ENCODE results near the gene TACC2. TPM values are rescaled to one million over a fixed set of nuclear protein-coding genes. Genes with fewer than 3 reads are reported as not detected.
"Not testable (repeated sequence)": the region's sequence is repeated elsewhere in the genome, so short reads cannot be mapped to it uniquely, and the experiment has no call there.

TACC2 gene
- total RNA-seq, 1 donor from 2014 or later = 349 TPM

- no peak for DNase-seq
Measured at GRCh38 chr10:122019414-122019975, 30.5 kb downstream of the TACC2 start.

DNA sequence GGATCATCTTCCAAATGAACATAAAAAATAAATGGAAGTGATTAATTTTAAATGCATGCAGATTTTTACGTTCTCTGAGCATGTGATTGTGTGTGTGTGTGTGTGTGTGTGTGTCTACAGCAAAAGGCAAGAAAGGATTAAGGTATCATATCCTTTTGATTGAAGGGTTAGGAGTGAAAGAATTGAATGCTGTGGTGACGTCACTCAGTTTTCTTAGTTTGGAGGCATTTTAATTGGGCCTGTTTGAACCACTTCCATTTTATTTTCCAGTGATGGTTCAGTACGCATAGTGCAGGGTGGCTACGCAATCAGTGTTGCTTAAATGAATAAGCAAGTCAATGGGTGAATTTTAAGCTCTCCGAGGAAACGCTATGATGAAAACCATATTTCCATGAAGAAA, 31.3 kb downstream of the TACC2 start:
- intact Hi-C loops (cut with DNase I) = no loop called here
- ATAC-seq (ENCODE audit: poor library complexity) (no peak), DNase-seq (no peak)

More at GRCh38 chr10:122019414-122019975, 30.5 kb downstream of the TACC2 start:
- ATAC-seq (ENCODE audit: poor library complexity) = peak; percentile 40
- intact Hi-C loops (cut with DNase I) = no loop called here

- peak; percentile 36 for ATAC-seq (ENCODE audit: poor library complexity)
- intact Hi-C loops (cut with DNase I) = no loop called here
Measured at GRCh38 chr10:122021379-122021778, 32.4 kb downstream of the TACC2 start.

DNA sequence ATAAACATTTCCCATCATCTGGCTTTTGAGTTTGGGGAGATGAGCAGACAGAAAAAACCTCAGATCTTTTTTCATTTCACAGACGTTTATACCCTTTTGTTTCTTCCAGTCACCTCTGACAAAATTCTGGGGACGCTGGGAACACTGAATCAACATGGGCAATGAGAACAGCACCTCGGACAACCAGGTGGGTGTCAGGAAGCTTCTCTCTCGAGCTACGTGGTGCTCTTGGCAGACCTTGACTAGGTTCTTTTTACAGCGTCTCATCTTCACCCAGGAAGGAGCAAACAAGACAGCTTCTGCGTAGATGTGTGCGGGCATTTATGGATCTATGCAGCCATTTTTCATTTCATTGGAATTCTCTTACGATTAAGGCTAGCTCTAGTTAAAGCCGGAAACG, 32.9 kb downstream of the TACC2 start:
- intact Hi-C loops (cut with DNase I) = no loop called here
- no peak for ATAC-seq (ENCODE audit: poor library complexity)
- no peak for DNase-seq

More at GRCh38 chr10:122021379-122021778, 32.4 kb downstream of the TACC2 start:
- DNase-seq = no peak

- intact Hi-C loops (cut with DNase I) = no loop called here
- ATAC-seq (ENCODE audit: poor library complexity) (no peak), DNase-seq (no peak)
Measured at GRCh38 chr10:122022276-122022675, 33.3 kb downstream of the TACC2 start.

GRCh38 chr10:122023257-122023656, 34.3 kb downstream of the TACC2 start:
- DNase-seq; intact Hi-C loops (cut with DNase I); ATAC-seq (ENCODE audit: poor library complexity): not testable (repeated sequence)

DNA sequence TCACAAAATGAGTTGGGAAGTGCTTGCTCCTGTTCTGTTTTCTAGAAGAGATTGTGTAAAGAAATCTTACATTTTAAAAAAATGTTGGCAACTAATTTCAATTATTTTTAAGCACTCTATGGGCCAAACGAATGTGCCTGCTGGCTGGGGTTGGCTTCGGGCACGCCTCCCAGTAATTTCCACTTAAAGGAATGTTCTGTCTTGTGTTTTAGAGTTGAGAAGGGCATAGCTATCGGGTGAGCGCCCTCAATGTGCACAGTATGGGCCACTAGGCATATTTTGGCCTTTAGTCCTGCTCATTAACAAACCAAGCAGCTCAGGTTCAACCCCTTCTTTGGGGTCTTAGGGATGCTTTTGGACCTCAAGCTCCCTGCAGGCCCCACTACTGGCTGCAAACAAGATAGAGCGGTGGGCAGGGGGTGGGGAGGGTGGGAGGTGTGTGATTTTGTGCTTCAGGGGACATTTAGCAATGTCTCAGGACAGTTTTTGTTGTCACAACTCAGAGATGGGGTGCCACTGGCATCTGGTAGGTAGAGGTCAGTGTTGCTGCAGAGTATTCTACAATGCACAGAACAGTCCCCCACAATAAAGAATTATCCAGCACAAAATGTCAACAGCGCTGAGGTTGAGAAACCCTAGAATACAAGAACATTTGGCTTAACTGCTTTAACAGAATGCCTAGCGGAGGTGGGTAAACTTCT, 40.7 kb downstream of the TACC2 start:
- peak; percentile 77 for ATAC-seq (ENCODE audit: poor library complexity)
- peak; percentile 68 for DNase-seq
- intact Hi-C loops (cut with DNase I) = no loop called here

DNA sequence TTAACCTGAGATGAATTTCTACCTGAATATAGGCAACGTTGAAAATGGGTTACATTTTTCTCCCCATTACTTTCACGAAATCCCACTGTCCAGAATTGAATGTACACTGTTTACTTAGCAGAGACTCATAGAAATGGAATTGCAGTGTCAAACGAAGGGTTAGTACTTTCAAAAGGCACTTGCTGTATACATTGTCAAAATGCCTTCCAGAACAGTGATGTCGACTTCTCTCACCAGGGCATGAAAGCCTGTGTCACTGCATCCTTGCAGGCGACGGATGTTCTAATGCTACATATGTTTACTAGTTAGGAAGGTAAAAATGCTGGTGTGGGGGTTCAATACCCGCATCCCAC, 41.2 kb downstream of the TACC2 start:
- DNase-seq = no peak
- no peak for ATAC-seq (ENCODE audit: poor library complexity)
- intact Hi-C loops (cut with DNase I) = no loop called here

DNA sequence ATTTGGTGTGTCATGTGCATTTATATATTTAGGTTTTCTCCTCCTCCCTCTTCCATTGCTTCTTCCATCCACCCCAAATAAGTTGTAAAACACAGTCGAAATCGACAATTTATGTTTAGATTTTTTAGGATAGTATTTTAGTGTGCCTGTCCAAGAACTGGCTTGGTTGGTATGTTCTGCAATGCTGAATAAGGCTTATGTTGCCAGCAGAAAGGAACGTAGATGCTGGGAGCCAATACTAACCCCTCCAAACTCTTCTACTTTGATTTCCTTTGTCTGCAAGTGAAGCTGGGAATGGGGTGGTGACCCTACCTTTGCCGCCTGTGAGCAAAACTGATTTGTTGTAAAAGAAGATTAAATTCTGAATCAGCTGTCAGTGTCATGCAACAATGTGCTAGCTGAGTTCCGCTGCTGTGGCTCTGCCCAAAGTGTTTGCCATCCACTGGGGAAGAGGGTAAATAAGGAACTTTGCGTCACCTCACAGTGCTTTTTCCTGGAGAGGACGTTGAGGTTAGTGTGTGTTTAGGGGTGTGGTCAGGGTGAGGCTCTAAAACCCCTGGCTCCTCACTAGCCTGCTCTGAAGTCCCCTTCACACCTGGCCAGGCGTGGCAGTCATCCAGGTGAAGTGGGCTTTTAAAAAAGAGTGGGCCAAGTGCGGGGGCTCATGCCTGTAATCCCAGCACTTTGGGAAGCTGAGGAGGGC, 44.4 kb downstream of the TACC2 start:
- DNase-seq = no peak
- intact Hi-C loops (cut with DNase I) = no loop called here
- peak; percentile 75 for ATAC-seq (ENCODE audit: poor library complexity)

- intact Hi-C loops (cut with DNase I) = no loop called here
- no peak for ATAC-seq (ENCODE audit: poor library complexity)
- no peak for DNase-seq
Measured at GRCh38 chr10:122034149-122034756, 45.3 kb downstream of the TACC2 start.

DNA sequence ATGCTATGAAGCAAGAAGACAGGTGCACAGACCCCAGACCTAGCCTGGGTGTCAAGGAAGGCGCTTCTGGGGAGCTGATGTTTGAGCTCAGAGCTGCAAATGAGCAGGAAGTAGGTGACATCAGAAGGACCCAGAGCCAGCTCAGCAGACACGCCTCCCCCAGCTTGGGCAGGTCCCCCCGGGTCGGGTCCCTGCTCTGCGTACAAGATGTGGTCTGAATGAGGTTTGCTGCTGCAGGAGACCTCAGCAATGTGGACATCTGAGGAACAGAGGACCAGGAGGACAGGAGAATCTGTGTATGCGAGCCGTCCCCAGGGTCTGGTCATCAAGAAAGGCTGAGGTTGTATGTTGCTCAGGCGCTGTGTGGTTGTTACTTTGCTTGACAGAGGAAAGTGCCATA, 51.8 kb downstream of the TACC2 start:
- ATAC-seq (ENCODE audit: poor library complexity) = no peak
- intact Hi-C loops (cut with DNase I) = loop anchor here (5.0 kb wide), 1 partner anchor 43 kb away; no protein-coding TSS in a partner anchor
- DNase-seq = no peak

- intact Hi-C loops (cut with DNase I) = loop anchor here (5.0 kb wide), 1 partner anchor 46 kb away; no protein-coding TSS in a partner anchor
- ATAC-seq (ENCODE audit: poor library complexity) = no peak
- no peak for DNase-seq
Measured at GRCh38 chr10:122042836-122043235, 53.9 kb downstream of the TACC2 start.

GRCh38 chr10:122044045-122044661, 55.2 kb downstream of the TACC2 start:
- intact Hi-C loops (cut with DNase I) = loop anchor here (5.0 kb wide), 1 partner anchor 47 kb away; no protein-coding TSS in a partner anchor
- DNase-seq = no peak
- ATAC-seq (ENCODE audit: poor library complexity) = peak; percentile 74

GRCh38 chr10:122044713-122045112, 55.8 kb downstream of the TACC2 start:
- intact Hi-C loops (cut with DNase I) = loop anchor here (5.0 kb wide), 1 partner anchor 47 kb away; no protein-coding TSS in a partner anchor
- DNase-seq = no peak
- ATAC-seq (ENCODE audit: poor library complexity) = peak; percentile 62

DNA sequence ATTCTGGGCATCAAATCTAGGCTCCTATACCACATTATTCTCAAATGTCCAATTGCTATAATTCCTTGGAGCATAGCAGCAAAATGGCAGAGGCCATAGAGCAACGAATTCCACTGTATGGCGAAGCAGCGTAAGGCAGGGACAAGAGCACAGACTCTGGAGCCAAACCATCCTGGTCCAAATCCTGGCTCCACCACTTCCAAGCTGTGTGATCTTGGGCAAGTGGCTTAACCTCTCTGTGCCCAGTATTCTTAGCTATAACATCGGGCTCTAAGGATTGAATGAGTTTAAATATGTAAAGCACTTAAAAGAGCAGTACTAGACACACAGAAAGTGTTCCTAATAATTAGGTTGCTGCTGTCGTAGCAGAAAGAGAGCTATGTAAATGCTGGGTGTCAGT, 56.2 kb downstream of the TACC2 start:
- intact Hi-C loops (cut with DNase I) = no loop called here

GRCh38 chr10:122047560-122047959, 58.6 kb downstream of the TACC2 start:
- DNase-seq = no peak
- no peak for ATAC-seq (ENCODE audit: poor library complexity)
- intact Hi-C loops (cut with DNase I) = no loop called here

More for the DNA sequence above, 56.2 kb downstream of the TACC2 start:
- ATAC-seq (ENCODE audit: poor library complexity) = no peak
- no peak for DNase-seq

- ATAC-seq (ENCODE audit: poor library complexity) (no peak), DNase-seq (no peak)
- intact Hi-C loops (cut with DNase I) = no loop called here
Measured at GRCh38 chr10:122049076-122049475, 60.1 kb downstream of the TACC2 start.

DNA sequence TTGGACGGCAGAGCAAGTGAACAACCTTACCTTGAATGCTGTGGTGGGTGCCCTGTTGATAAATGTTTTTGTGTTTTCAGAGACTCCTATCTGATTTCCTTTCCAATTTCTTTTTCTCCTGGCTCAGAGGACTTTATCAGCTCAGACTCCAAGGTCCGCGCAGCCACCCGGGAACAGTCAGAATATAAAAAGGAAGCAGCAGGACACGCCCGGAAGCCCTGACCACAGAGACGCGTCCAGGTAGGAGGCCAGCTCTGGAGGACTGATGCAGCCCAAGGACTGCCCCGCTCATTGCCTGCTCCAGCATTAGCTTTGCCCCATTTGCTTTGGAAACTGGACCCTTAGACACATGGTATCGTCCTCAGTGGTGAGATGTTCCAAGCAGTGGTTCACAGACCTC, 61.3 kb downstream of the TACC2 start:
- DNase-seq (no peak), ATAC-seq (ENCODE audit: poor library complexity) (no peak)
- intact Hi-C loops (cut with DNase I) = loop anchor here (10.0 kb wide), 1 partner anchor 76 kb away; the partner anchor contains the start of gene NSMCE4A

GRCh38 chr10:122050811-122051210, 61.8 kb downstream of the TACC2 start:
- ATAC-seq (ENCODE audit: poor library complexity) (no peak), DNase-seq (no peak)
- intact Hi-C loops (cut with DNase I) = loop anchor here (10.0 kb wide), 1 partner anchor 76 kb away; the partner anchor contains the start of gene NSMCE4A

Measured in Right ventricle myocardium superior (tissue), 1 donor.